ENCODE measurements around the gene NFATC2. TPM values are rescaled to one million over a fixed set of nuclear protein-coding genes. Genes with fewer than 3 reads are reported as not detected.

NFATC2 gene
- total and polyA plus RNA-seq, 2 of the 8 experiments (the other 6 are each of a cell fraction or from before 2014, with no cell fraction given), result 0.27 to 0.91 TPM

DNA sequence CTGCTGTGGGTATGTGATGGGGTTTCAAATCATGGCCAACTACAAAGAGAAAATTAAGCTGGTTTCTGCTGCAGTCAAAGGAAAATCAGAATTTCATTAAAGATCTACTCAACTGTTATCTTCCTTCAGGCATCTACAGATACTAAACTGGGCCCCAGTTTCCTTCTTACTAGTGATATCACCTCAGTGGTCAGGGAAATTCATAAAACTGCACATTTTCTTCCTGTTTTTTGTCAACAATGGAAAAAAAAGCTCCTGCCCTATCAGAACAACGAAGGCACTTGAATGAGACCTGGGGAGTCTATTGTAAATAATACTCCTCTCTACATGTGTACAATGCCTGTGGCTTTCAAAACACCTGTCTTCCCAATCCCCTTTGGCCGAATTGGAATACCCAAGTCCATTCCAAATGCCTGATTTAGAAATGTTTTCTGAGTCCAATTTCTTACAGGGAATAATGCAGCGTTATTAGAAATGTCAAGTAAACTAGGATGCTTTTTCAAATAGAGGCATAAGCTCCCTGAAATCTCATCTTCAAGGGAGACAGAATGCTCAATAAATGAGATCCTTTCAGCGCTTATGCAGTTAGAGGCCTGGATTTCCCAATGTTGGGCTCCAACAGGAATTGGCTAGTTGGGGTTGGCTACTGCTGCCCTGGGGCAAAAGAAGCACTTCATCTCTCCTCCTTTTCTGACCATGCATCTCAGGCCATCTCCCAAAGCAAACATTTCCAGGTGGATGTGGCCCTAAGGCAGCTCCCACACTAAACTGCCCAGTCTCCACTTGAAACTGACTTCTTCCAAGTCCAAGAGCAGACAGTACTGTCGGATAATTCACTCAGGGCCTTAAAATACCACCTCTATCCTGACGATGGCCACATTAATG lies 143.3 kb downstream of the NFATC2 start:
- Histone ChIP-seq H3K18ac (ENCODE audit: extremely low read depth, low read length) (no peak overlapping the region), H4K5ac (ENCODE audit: insufficient read length, low read depth, low read length) (no peak overlapping the region), H3K14ac (ENCODE audit: insufficient read length) (no peak overlapping the region), H2AK5ac (ENCODE audit: low read depth, low read length) (no peak overlapping the region), H3K4ac (replicated peaks; ENCODE audit: insufficient read length, low read depth, low read length) (no peak overlapping the region), H4K8ac (ENCODE audit: extremely low read depth, insufficient read depth, low read length) (no peak overlapping the region), H3K4me1 (replicated peaks in 1 of 4; ENCODE audit: control insufficient read depth in 3 of 4, insufficient read depth in 4 of 4, low read length in 3 of 4) (peaks cover 0 to 8% (median 4%) of the 10 kb centered on the region in 4 experiments; a peak in 4 of 7 replicates), H3K36me3 (ENCODE audit: control insufficient read depth in 2 of 4, insufficient read depth in 4 of 4, low read length in 3 of 4) (no peaks in the 10 kb centered on the region), H2BK5ac (ENCODE audit: low read depth, low read length) (no peak overlapping the region), H3K9ac (replicated peaks in 1 of 4; ENCODE audit: extremely low read depth in 1 of 4, low read depth in 3 of 4, low read length in 3 of 4) (no peak overlapping the region), H3K4me2 (ENCODE audit: insufficient read depth in 1 of 2, low read depth in 2 of 2, low read length in 2 of 2) (no peak overlapping the region), H2AFZ (ENCODE audit: low read length) (no peak overlapping the region), H3K23ac (ENCODE audit: insufficient read length) (no peak overlapping the region), H3K79me1 (ENCODE audit: low read depth, low read length) (no peaks in the 10 kb centered on the region), H3K56ac (replicated peaks; ENCODE audit: insufficient read length, low read depth, low read length) (no peak overlapping the region), H3K23me2 (ENCODE audit: low read depth, low read length) (no peaks in the 10 kb centered on the region), H3K27me3 (replicated peaks in 1 of 4; ENCODE audit: control insufficient read depth in 3 of 4, extremely low read depth in 1 of 4, insufficient read depth in 3 of 4, low read length in 3 of 4) (no peaks in the 10 kb centered on the region), H2BK12ac (ENCODE audit: low read depth, low read length) (no peak overlapping the region), H3K27ac (ENCODE audit: low read depth, low read length) (no peak overlapping the region), H2BK120ac (replicated peaks; ENCODE audit: low read depth, low read length) (no peak overlapping the region), H2BK15ac (ENCODE audit: low read length) (no peak overlapping the region), H3K4me3 (ENCODE audit: extremely low read depth in 1 of 4, insufficient read depth in 2 of 4, low read depth in 3 of 4, low read length in 4 of 4) (no peak overlapping the region), H4K91ac (replicated peaks; ENCODE audit: insufficient read length, low read length) (no peak overlapping the region), H4K20me1 (replicated peaks in 1 of 2; ENCODE audit: control insufficient read depth in 1 of 2, insufficient read depth in 2 of 2, low read length in 2 of 2) (no peaks in the 10 kb centered on the region), H2BK20ac (ENCODE audit: low read length) (no peak overlapping the region), H3K79me2 (ENCODE audit: control insufficient read depth in 1 of 2, insufficient read depth in 2 of 2, low read length in 2 of 2) (no peaks in the 10 kb centered on the region), H3K9me3 (ENCODE audit: insufficient read depth in 2 of 2, low read depth in 1 of 2, low read length in 1 of 2) (no peaks in the 10 kb centered on the region)
- POLR2A ChIA-PET (ENCODE audit: partially characterized antibody), result no interaction called here
- no peak for DNase-seq (ENCODE audit: low read depth in 1 of 2, low spot score in 2 of 2)
- CTCF ChIA-PET (ENCODE audit: partially characterized antibody), result interaction anchor here (0.7 to 1.1 kb wide), 3 partner anchors 24 to 195 kb away, joined by 3 to 5 read pairs (median 5); no protein-coding TSS in a partner anchor
- FAIRE-seq, result no peak
- 87% methylated on average over 6 of the region's 6 CpGs; no CpG with 5 or more reads in 1 of the 2 experiments for WGBS, 2 experiments (ENCODE audit: extremely low coverage in 1 of 2, insufficient coverage in 1 of 2, insufficient read length in 1 of 2, insufficient replicate concordance in 2 of 2, low coverage in 1 of 2, low lambda C conversion rate in 2 of 2, missing lambda C conversion rate in 1 of 2)
- TF ChIP-seq, protein P1, sequence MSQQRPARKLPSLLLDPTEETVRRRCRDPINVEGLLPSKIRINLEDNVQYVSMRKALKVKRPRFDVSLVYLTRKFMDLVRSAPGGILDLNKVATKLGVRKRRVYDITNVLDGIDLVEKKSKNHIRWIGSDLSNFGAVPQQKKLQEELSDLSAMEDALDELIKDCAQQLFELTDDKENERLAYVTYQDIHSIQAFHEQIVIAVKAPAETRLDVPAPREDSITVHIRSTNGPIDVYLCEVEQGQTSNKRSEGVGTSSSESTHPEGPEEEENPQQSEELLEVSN (IDR thresholded peaks at IDR 0.05), result no peak
- TF ChIP-seq NANOG (IDR thresholded peaks at IDR 0.05; ENCODE audit: insufficient read depth, low read depth, low read length, poor library complexity, severe bottlenecking) (no peak), KDM5A (IDR thresholded peaks at IDR 0.05; ENCODE audit: low read length) (no peak), CBX5 (IDR thresholded peaks at IDR 0.05; ENCODE audit: low read depth, low read length) (no peak), RBBP5 (IDR thresholded peaks at IDR 0.05; ENCODE audit: borderline replicate concordance, low read depth, low read length) (no peak), POU5F1 (IDR thresholded peaks at IDR 0.05; ENCODE audit: low read depth, low read length) (no peak), PHF8 (conservative IDR thresholded peaks at IDR 0.05; ENCODE audit: low read depth, low read length) (no peak), CTBP2 (IDR thresholded peaks at IDR 0.05; ENCODE audit: borderline replicate concordance, insufficient read depth, insufficient read length, low read length) (no peak), SRF (IDR thresholded peaks at IDR 0.05; ENCODE audit: low read depth, low read length) (no peak), JUN (IDR thresholded peaks at IDR 0.05; ENCODE audit: low read depth, low read length) (no peak), BCL11A (IDR thresholded peaks at IDR 0.05; ENCODE audit: low read depth in 2 of 2, low read length in 2 of 2) (no peak)
